HEK293 (cell line): ENCODE data around the gene SLAMF9.

Source experiments
- CTCF ChIA-PET: fragments of 350-600 bp; formaldehyde crosslinking; extraction: SDS; loops from one replicate; lab custom pipeline; 2021; ENCODE audit warnings: antibody characterized with exemption; lab: Yijun Ruan, JAX
- POLR2A ChIA-PET: fragments of 300-600 bp; formaldehyde crosslinking; extraction: SDS; loops from one replicate; lab custom pipeline; 2020; ENCODE audit warnings: antibody characterized with exemption, inconsistent platforms; lab: Yijun Ruan, JAX
- H3K27ac ChIP-seq: fragments of 200-500 bp; sonication (Bioruptor generic); 2 replicates; pipeline ENCODE4 v1.5.1; 2014; ENCODE audit warnings: low read depth, low read length, control low read depth, inconsistent platforms; ENCODE audit errors: extremely low read depth
- H3K36me3 ChIP-seq, 2 experiments: fragments of 200-500 bp in 1 of 2; sonication (Bioruptor generic) in 1 of 2; 1 replicate in 1 of 2; 2 replicates in 1 of 2; pipeline ENCODE4 v1.5.1; 2014 to 2017; ENCODE audit warnings: inconsistent platforms in 2 of 2, low read length in 2 of 2; ENCODE audit not compliant: control insufficient read depth in 2 of 2, insufficient read depth in 1 of 2
- H3K4me1 ChIP-seq: fragments of 200-500 bp; sonication (Bioruptor generic); 2 replicates; pipeline ENCODE4 v1.5.1; 2014; ENCODE audit warnings: mild to moderate bottlenecking, low read length, inconsistent platforms; ENCODE audit not compliant: control insufficient read depth, insufficient read depth
- H3K4me3 ChIP-seq: 2 replicates; pipeline ENCODE4 v1.5.1; 2011; ENCODE audit warnings: low read depth, mild to moderate bottlenecking, control low read depth, low read length, moderate library complexity
- H3K9me3 ChIP-seq: fragments of 200-500 bp; sonication (Bioruptor generic); 2 replicates; pipeline ENCODE4 v1.5.1; 2014; ENCODE audit warnings: low read depth, low read length, inconsistent platforms; ENCODE audit not compliant: control insufficient read depth, insufficient read depth
- BCL11B ChIP-seq: fragments of 450-650 bp; formaldehyde crosslinking; IDR thresholded peaks from 2 replicates; pipeline ENCODE4 v1.5.1; 2016; ENCODE audit warnings: low read depth, missing biosample characterization, missing genetic modification characterization
- BCL6B ChIP-seq: fragments of 450-650 bp; formaldehyde crosslinking; IDR thresholded peaks from 2 replicates; pipeline ENCODE4 v1.5.1; 2017; ENCODE audit warnings: missing biosample characterization, missing genetic modification characterization
- KLF10 ChIP-seq: fragments of 450-650 bp; IDR thresholded peaks from 2 replicates; pipeline ENCODE4 v1.5.1; 2018; ENCODE audit warnings: missing biosample characterization, mild to moderate bottlenecking, missing genetic modification characterization
- PRDM1 ChIP-seq: fragments of 450-650 bp; formaldehyde crosslinking; IDR thresholded peaks from 2 replicates; pipeline ENCODE4; 2016; ENCODE audit warnings: missing biosample characterization, missing genetic modification characterization
- SP2 ChIP-seq: fragments of 450-650 bp; formaldehyde crosslinking; IDR thresholded peaks from 2 replicates; pipeline ENCODE4 v1.5.1; 2016; ENCODE audit warnings: missing biosample characterization, missing genetic modification characterization
- TSHZ1 ChIP-seq: fragments of 450-650 bp; formaldehyde crosslinking; IDR thresholded peaks from 2 replicates; pipeline ENCODE4 v1.5.1; 2016; ENCODE audit warnings: missing biosample characterization, missing genetic modification characterization, borderline replicate concordance
- ZBTB17 ChIP-seq: fragments of 450-650 bp; formaldehyde crosslinking; IDR thresholded peaks from 2 replicates; pipeline ENCODE4 v1.5.1; 2016; ENCODE audit warnings: missing biosample characterization, missing genetic modification characterization
- ZBTB44 ChIP-seq: fragments of 450-650 bp; IDR thresholded peaks from 2 replicates; pipeline ENCODE4 v1.5.1; 2018; ENCODE audit warnings: missing biosample characterization, mild to moderate bottlenecking, missing genetic modification characterization
- ZFP3 ChIP-seq: fragments of 450-650 bp; formaldehyde crosslinking; IDR thresholded peaks from 2 replicates; pipeline ENCODE4 v1.5.1; 2016; ENCODE audit warnings: low read depth, missing biosample characterization, missing genetic modification characterization
- ZIC2 ChIP-seq: fragments of 450-650 bp; formaldehyde crosslinking; IDR thresholded peaks from 2 replicates; pipeline ENCODE4 v1.5.1; 2016; ENCODE audit warnings: missing biosample characterization, missing genetic modification characterization
- ZNF138 ChIP-seq: fragments of 450-650 bp; formaldehyde crosslinking; IDR thresholded peaks from 2 replicates; pipeline ENCODE4 v1.5.1; 2016; ENCODE audit warnings: missing biosample characterization, missing genetic modification characterization, borderline replicate concordance
- ZNF223 ChIP-seq: fragments of 450-650 bp; formaldehyde crosslinking; IDR thresholded peaks from 2 replicates; pipeline ENCODE4 v1.5.1; 2016; ENCODE audit warnings: missing biosample characterization, missing genetic modification characterization
- ZNF48 ChIP-seq: fragments of 450-650 bp; formaldehyde crosslinking; IDR thresholded peaks from 2 replicates; pipeline ENCODE4 v1.5.1; 2016; ENCODE audit warnings: missing biosample characterization, missing genetic modification characterization
- ZNF623 ChIP-seq: fragments of 450-650 bp; formaldehyde crosslinking; IDR thresholded peaks from 2 replicates; pipeline ENCODE4 v1.5.1; 2016; ENCODE audit warnings: missing biosample characterization, missing genetic modification characterization
- ZNF664 ChIP-seq: fragments of 450-650 bp; formaldehyde crosslinking; IDR thresholded peaks from 2 replicates; pipeline ENCODE4 v1.5.1; 2016; ENCODE audit warnings: missing biosample characterization, missing genetic modification characterization
- ZNF76 ChIP-seq: fragments of 450-650 bp; formaldehyde crosslinking; IDR thresholded peaks from 2 replicates; pipeline ENCODE4; 2016; ENCODE audit warnings: low read depth, missing biosample characterization, missing genetic modification characterization, borderline replicate concordance
- ZSCAN30 ChIP-seq: fragments of 450-650 bp; IDR thresholded peaks from 2 replicates; pipeline ENCODE4 v1.5.1; 2018; ENCODE audit warnings: missing biosample characterization, mild to moderate bottlenecking, missing genetic modification characterization, moderate library complexity
- TF ChIP-seq, protein P1 (sequence below): fragments of 450-650 bp; formaldehyde crosslinking; IDR thresholded peaks from 2 replicates; pipeline ENCODE4 v1.5.1; 2017; ENCODE audit warnings: missing biosample characterization, missing genetic modification characterization
- TF ChIP-seq, protein P2 (sequence below): fragments of 450-650 bp; formaldehyde crosslinking; IDR thresholded peaks from 2 replicates; pipeline ENCODE4 v1.5.1; 2016; ENCODE audit warnings: missing biosample characterization, missing genetic modification characterization

The SLAMF9 gene

DNA sequence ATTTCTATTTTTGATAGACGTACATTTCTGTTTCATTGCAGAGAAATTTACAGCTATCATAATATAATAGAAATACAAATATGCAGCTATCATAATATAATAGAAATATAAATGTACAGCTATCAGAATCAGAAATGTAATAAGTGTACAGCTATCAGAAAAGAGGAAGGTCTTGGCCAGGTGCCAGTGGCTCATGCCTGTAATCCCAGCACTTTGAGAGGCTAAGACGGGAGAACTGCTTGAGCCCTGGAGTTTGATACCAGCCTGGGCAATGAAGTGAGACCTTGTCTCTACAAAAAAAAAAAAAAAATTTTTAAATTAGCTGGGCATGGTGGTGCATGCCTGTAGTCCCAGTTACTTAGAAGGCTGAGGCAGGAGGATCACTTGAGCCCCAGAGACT lies 39.9 kb upstream of the SLAMF9 start (continued):
- TF ChIP-seq TSHZ1 (tag by site-specific recombination) = no peak
- TF ChIP-seq, protein P1, sequence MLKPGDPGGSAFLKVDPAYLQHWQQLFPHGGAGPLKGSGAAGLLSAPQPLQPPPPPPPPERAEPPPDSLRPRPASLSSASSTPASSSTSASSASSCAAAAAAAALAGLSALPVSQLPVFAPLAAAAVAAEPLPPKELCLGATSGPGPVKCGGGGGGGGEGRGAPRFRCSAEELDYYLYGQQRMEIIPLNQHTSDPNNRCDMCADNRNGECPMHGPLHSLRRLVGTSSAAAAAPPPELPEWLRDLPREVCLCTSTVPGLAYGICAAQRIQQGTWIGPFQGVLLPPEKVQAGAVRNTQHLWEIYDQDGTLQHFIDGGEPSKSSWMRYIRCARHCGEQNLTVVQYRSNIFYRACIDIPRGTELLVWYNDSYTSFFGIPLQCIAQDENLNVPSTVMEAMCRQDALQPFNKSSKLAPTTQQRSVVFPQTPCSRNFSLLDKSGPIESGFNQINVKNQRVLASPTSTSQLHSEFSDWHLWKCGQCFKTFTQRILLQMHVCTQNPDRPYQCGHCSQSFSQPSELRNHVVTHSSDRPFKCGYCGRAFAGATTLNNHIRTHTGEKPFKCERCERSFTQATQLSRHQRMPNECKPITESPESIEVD (tag by site-specific recombination) = no peak
- TF ChIP-seq BCL6B = no peak
- TF ChIP-seq ZNF664 (tag by site-specific recombination) = no peak

DNA sequence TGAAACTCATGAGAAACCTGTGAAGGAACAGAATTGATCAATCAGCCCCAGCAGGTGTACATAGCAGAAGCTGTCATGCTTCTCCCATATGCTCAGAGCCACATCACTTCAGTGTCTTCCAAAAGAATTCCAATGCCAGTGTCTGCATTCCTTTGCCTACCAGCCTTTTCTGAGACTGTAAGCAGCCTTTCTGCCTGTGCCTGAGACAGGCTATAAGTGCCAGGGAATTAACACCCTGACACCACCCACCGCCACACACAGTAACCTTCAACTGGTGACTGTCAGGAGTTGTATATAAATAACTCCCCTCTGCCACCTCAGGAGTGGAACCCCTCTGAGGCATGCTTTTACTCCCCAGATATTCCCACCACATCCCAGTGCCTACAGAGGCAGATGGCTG lies 38.1 kb upstream of the SLAMF9 start:
- ChIA-PET POLR2A (no interaction called here), CTCF (interaction anchor here (0.9 to 3.6 kb wide), 2 partner anchors 15 to 99 kb away, joined by 3 to 25 read pairs; no protein-coding TSS in a partner anchor)

GRCh38 chr1:159991513-159991912 lies 37.5 kb upstream of the SLAMF9 start:
- Histone ChIP-seq H3K9me3 (no peaks in the 10 kb centered on the region), H3K4me3 (no peak overlapping the region), H3K4me1 (no peaks in the 10 kb centered on the region), H3K36me3 (no peaks in the 10 kb centered on the region), H3K27ac (no peak overlapping the region)
- ChIA-PET POLR2A (no interaction called here), CTCF (interaction anchor here (0.6 to 3.6 kb wide), 3 partner anchors 16 to 99 kb away, joined by 3 to 25 read pairs (median 3); no protein-coding TSS in a partner anchor)
- TF ChIP-seq KLF10 = no peak

More for the DNA sequence above, 38.1 kb upstream of the SLAMF9 start:
- H3K36me3 ChIP-seq = no peaks in the 10 kb centered on the region
- TF ChIP-seq ZNF623 (tag by site-specific recombination) = no peak
- no peak for TF ChIP-seq ZBTB44 (tag by site-specific recombination)
- peak; percentile 66 for TF ChIP-seq ZIC2 (tag by site-specific recombination)
- no peak overlapping the region for H3K27ac ChIP-seq
- H3K4me3 ChIP-seq = no peak overlapping the region
- H3K9me3 ChIP-seq = no peaks in the 10 kb centered on the region
- no peaks in the 10 kb centered on the region for H3K4me1 ChIP-seq

DNA sequence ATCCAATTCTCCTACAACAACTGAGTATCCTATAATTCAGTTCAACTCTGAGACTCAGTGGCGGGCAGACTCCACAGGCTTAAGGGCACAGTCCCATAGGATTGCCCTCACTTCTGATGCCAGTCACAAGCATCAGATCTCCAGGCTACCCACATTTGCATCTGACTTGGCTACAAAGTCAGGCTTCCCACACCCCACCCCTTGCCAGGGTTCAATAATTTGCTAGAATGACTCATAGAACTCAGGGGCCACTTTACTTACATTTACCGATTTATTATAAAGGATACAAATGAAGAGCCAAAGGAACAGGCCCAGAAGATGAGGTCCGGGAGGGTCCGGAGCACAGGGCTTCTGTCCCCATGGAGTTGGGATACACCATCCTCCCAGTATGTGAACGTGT lies 36.0 kb upstream of the SLAMF9 start:
- H3K27ac ChIP-seq = no peak overlapping the region
- H3K36me3 ChIP-seq = no peaks in the 10 kb centered on the region
- H3K4me1 ChIP-seq = no peaks in the 10 kb centered on the region
- H3K4me3 ChIP-seq = no peak overlapping the region
- POLR2A ChIA-PET = no interaction called here
- CTCF ChIA-PET = interaction anchor here (0.6 to 3.6 kb wide), 2 partner anchors 17 to 386 kb away, joined by 3 to 25 read pairs; no protein-coding TSS in a partner anchor
- no peaks in the 10 kb centered on the region for H3K9me3 ChIP-seq
- TF ChIP-seq SP2 (tag by site-specific recombination) = no peak
- no peak for TF ChIP-seq ZFP3
- TF ChIP-seq, protein P2, sequence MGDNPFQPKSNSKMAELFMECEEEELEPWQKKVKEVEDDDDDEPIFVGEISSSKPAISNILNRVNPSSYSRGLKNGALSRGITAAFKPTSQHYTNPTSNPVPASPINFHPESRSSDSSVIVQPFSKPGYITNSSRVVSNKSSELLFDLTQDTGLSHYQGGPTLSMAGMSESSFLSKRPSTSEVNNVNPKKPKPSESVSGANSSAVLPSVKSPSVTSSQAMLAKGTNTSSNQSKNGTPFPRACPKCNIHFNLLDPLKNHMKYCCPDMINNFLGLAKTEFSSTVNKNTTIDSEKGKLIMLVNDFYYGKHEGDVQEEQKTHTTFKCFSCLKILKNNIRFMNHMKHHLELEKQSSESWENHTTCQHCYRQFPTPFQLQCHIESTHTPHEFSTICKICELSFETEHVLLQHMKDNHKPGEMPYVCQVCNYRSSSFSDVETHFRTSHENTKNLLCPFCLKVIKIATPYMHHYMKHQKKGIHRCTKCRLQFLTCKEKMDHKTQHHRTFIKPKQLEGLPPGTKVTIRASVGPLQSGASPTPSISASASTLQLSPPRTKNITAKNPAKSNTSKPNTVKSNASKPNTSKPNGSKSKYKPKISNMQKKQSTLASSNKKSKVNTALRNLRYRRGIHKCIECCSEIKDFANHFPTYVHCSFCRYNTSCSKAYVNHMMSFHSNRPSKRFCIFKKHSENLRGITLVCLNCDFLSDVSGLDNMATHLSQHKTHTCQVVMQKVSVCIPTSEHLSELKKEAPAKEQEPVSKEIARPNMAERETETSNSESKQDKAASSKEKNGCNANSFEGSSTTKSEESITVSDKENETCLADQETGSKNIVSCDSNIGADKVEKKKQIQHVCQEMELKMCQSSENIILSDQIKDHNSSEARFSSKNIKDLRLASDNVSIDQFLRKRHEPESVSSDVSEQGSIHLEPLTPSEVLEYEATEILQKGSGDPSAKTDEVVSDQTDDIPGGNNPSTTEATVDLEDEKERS = no peak
- TF ChIP-seq ZSCAN30 = no peak
- TF ChIP-seq ZNF76 (tag by site-specific recombination) = no peak
- no peak for TF ChIP-seq ZNF223 (tag by site-specific recombination)
- TF ChIP-seq ZBTB17 (tag by site-specific recombination) = no peak
- TF ChIP-seq BCL11B (tag by site-specific recombination) = no peak
- TF ChIP-seq PRDM1 (tag by site-specific recombination) = no peak
- no peak for TF ChIP-seq ZNF138 (tag by site-specific recombination)
- no peak for TF ChIP-seq ZNF48 (tag by site-specific recombination)
